Measurements from ENCODE around the gene PPM1A.
A peak's percentile ranks its signal among the peaks of the same experiment; 100 is the strongest.

The PPM1A gene

GRCh38 chr14:60247994-60248696 lies 876 bp upstream of the PPM1A start:
- Histone ChIP-seq H3K4me2 (ENCODE audit: low read depth, low read length, poor library complexity, severe bottlenecking) (peak overlapping the region; percentile 85), H4K20me1 (ENCODE audit: insufficient read depth, low read length, poor library complexity, severe bottlenecking) (peaks cover 33% of the 10 kb centered on the region), H3K79me2 (ENCODE audit: insufficient read depth, low read length) (peaks cover 34% of the 10 kb centered on the region), H3K9ac (ENCODE audit: low read depth, low read length, poor library complexity, severe bottlenecking) (peak overlapping the region; percentile 97), H3K9me3 (ENCODE audit: insufficient read depth, low read depth, low read length) (no peaks in the 10 kb centered on the region), H3F3A (ENCODE audit: low read depth) (no peaks in the 10 kb centered on the region), H2AFZ (ENCODE audit: low read length) (peak overlapping the region; percentile 79), H3K9me2 (replicated peaks; ENCODE audit: low read depth, low read length) (no peaks in the 10 kb centered on the region), H3K4me1 (ENCODE audit: insufficient read depth, low read length, poor library complexity, severe bottlenecking) (peaks cover 29% of the 10 kb centered on the region), H3K36me3 (ENCODE audit: insufficient read depth, low read length) (no peaks in the 10 kb centered on the region), H3K27me3 (ENCODE audit: insufficient read depth, low read length, poor library complexity, severe bottlenecking) (no peaks in the 10 kb centered on the region), H3K4me3 (ENCODE audit: low read length, poor library complexity, severe bottlenecking) (peak overlapping the region; percentile 75)
- TF ChIP-seq EZH2phosphoT487 (IDR thresholded peaks at IDR 0.05; ENCODE audit: borderline replicate concordance) = no peak
- no peak for TF ChIP-seq CTCF (conservative IDR thresholded peaks at IDR 0.05; ENCODE audit: low read length)

GRCh38 chr14:60249321-60250256 lies 568 bp downstream of the PPM1A start:
- Histone ChIP-seq H3K9ac (ENCODE audit: low read depth, low read length, poor library complexity, severe bottlenecking) (peak overlapping the region; percentile 80), H4K20me1 (ENCODE audit: insufficient read depth, low read length, poor library complexity, severe bottlenecking) (peaks cover 47% of the 10 kb centered on the region), H3K79me2 (ENCODE audit: insufficient read depth, low read length) (peaks cover 48% of the 10 kb centered on the region), H2AFZ (ENCODE audit: low read length) (no peak overlapping the region), H3K36me3 (ENCODE audit: insufficient read depth, low read length) (no peaks in the 10 kb centered on the region), H3K9me3 (ENCODE audit: insufficient read depth, low read depth, low read length) (no peaks in the 10 kb centered on the region), H3K4me2 (ENCODE audit: low read depth, low read length, poor library complexity, severe bottlenecking) (peak overlapping the region; percentile 91), H3K27me3 (ENCODE audit: insufficient read depth, low read length, poor library complexity, severe bottlenecking) (no peaks in the 10 kb centered on the region), H3F3A (ENCODE audit: low read depth) (no peaks in the 10 kb centered on the region), H3K4me3 (ENCODE audit: low read length, poor library complexity, severe bottlenecking) (peak overlapping the region; percentile 77), H3K9me2 (replicated peaks; ENCODE audit: low read depth, low read length) (no peaks in the 10 kb centered on the region), H3K4me1 (ENCODE audit: insufficient read depth, low read length, poor library complexity, severe bottlenecking) (peaks cover 43% of the 10 kb centered on the region)
- TF ChIP-seq CTCF (conservative IDR thresholded peaks at IDR 0.05; ENCODE audit: low read length) = no peak
- TF ChIP-seq EZH2phosphoT487 (IDR thresholded peaks at IDR 0.05; ENCODE audit: borderline replicate concordance) = no peak

- peaks cover 52% of the 10 kb centered on the region for H4K20me1 ChIP-seq (ENCODE audit: insufficient read depth, low read length, poor library complexity, severe bottlenecking)
- H2AFZ ChIP-seq (ENCODE audit: low read length) = no peak overlapping the region
Measured at GRCh38 chr14:60250257-60251035, 1.4 kb downstream of the PPM1A start.

More at GRCh38 chr14:60250257-60251035, 1.4 kb downstream of the PPM1A start:
- Histone ChIP-seq H3K9ac (ENCODE audit: low read depth, low read length, poor library complexity, severe bottlenecking) (peak overlapping the region; percentile 80), H3K79me2 (ENCODE audit: insufficient read depth, low read length) (peaks cover 56% of the 10 kb centered on the region), H3K27me3 (ENCODE audit: insufficient read depth, low read length, poor library complexity, severe bottlenecking) (no peaks in the 10 kb centered on the region), H3K9me2 (replicated peaks; ENCODE audit: low read depth, low read length) (no peaks in the 10 kb centered on the region), H3K4me1 (ENCODE audit: insufficient read depth, low read length, poor library complexity, severe bottlenecking) (peaks cover 48% of the 10 kb centered on the region), H3K4me3 (ENCODE audit: low read length, poor library complexity, severe bottlenecking) (peak overlapping the region; percentile 77), H3F3A (ENCODE audit: low read depth) (no peaks in the 10 kb centered on the region), H3K4me2 (ENCODE audit: low read depth, low read length, poor library complexity, severe bottlenecking) (peak overlapping the region; percentile 91), H3K9me3 (ENCODE audit: insufficient read depth, low read depth, low read length) (no peaks in the 10 kb centered on the region), H3K36me3 (ENCODE audit: insufficient read depth, low read length) (no peaks in the 10 kb centered on the region)
- TF ChIP-seq EZH2phosphoT487 (IDR thresholded peaks at IDR 0.05; ENCODE audit: borderline replicate concordance) (no peak), CTCF (conservative IDR thresholded peaks at IDR 0.05; ENCODE audit: low read length) (no peak)

All from Loucy (cell line).